Panc1 (cell line): ENCODE data around the gene ENAH. TPM values are rescaled to one million over a fixed set of nuclear protein-coding genes. Genes with fewer than 3 reads are reported as not detected.

ENCODE experiments used
- ATAC-seq: fragments of 200-7000 bp; cut with Tn5 transposase; 2 replicates; pipeline ENCODE4 v1.9.1; 2020; ENCODE audit warnings: mild to moderate bottlenecking, moderate library complexity
- BruUV-seq: library from RNA; stranded (reverse); fragments of 400-500 nt; replicated peaks from 2 replicates; lab custom pipeline; 2021; lab: Mats Ljungman, UMichigan
- CTCF ChIA-PET: fragments of 300-600 bp; sonication (Branson Sonifier 250); formaldehyde crosslinking; loops from one replicate; lab custom pipeline; 2022; ENCODE audit warnings: antibody characterized with exemption; lab: Charles Lee
- POLR2A ChIA-PET: fragments of 300-600 bp; sonication (Branson Sonifier 250); formaldehyde crosslinking; loops from one replicate; lab custom pipeline; 2022; ENCODE audit warnings: antibody characterized with exemption; lab: Charles Lee
- DNase-seq: peaks from one replicate; pipeline ENCODE4 v3.0.0-alpha.2; 2010; ENCODE audit warnings: low read depth, low spot score
- H3K27ac ChIP-seq: 2 replicates; pipeline ENCODE4 v1.5.1; 2011; ENCODE audit warnings: mild to moderate bottlenecking, low read length, inconsistent platforms
- H3K27me3 ChIP-seq: fragments of 200-500 bp; sonication (Bioruptor generic); 2 replicates; pipeline ENCODE4 v1.6.0; 2014; ENCODE audit warnings: low read length, inconsistent platforms; ENCODE audit not compliant: control insufficient read depth, insufficient read depth
- H3K36me3 ChIP-seq: fragments of 200-500 bp; sonication (Bioruptor generic); 2 replicates; pipeline ENCODE4 v1.5.1; 2014; ENCODE audit warnings: inconsistent platforms, mild to moderate bottlenecking, low read length, moderate library complexity; ENCODE audit not compliant: control insufficient read depth, insufficient read depth
- H3K4me1 ChIP-seq: 2 replicates; pipeline ENCODE4 v1.5.1; 2011; ENCODE audit warnings: inconsistent platforms, mild to moderate bottlenecking, low read length, moderate library complexity; ENCODE audit not compliant: control insufficient read depth, insufficient read depth
- H3K4me3 ChIP-seq, 2 experiments: 2 replicates each; pipeline ENCODE4 v1.5.1; 2011 to 2012; ENCODE audit warnings: low read depth in 2 of 2, low read length in 2 of 2, mild to moderate bottlenecking in 2 of 2, inconsistent platforms in 1 of 2, moderate library complexity in 1 of 2
- H3K9me3 ChIP-seq: fragments of 200-500 bp; sonication (Bioruptor generic); 2 replicates; pipeline ENCODE4 v1.5.1; 2014; ENCODE audit warnings: low read depth, mild to moderate bottlenecking, inconsistent platforms, low read length, moderate library complexity; ENCODE audit not compliant: control insufficient read depth, insufficient read depth
- POLR2AphosphoS5 ChIP-seq: IDR thresholded peaks from 2 replicates; pipeline ENCODE4 v1.6.1; 2012; ENCODE audit warnings: mild to moderate bottlenecking, low read depth, low read length, moderate library complexity
- SIN3A ChIP-seq: IDR thresholded peaks from 2 replicates; pipeline ENCODE4 v1.6.1; 2012; ENCODE audit warnings: low read depth, mild to moderate bottlenecking, low read length, moderate library complexity, borderline replicate concordance; ENCODE audit not compliant: insufficient read depth
- TCF7L2 ChIP-seq: IDR thresholded peaks from 2 replicates; pipeline ENCODE4 v1.6.1; 2011; ENCODE audit warnings: mild to moderate bottlenecking, low read depth, low read length, inconsistent platforms
- in situ Hi-C: cut with HindIII; loops from 2 replicates; pipeline ENCODE4 v1.10.0; 2016; ENCODE audit warnings: low sequenced_read_pairs, low pct_unique_long_range_greater_than_20kb
- intact Hi-C: fragments of 100-400 bp; cut with micrococcal nuclease; formaldehyde crosslinking; loops from one replicate; pipeline ENCODE4 v1.10.0; 2022; ENCODE audit not compliant: unreplicated experiment
- total RNA-seq: library from RNA; stranded (reverse); gene quantifications from one replicate; pipeline ENCODE4 v1.2.1, GENCODE V29; 2021; ENCODE audit not compliant: unreplicated experiment
- TF ChIP-seq, protein P1 (sequence below), 2 experiments: IDR thresholded peaks; 2 replicates each; pipeline ENCODE4 v1.6.1; 2011 to 2012; ENCODE audit warnings: low read depth in 2 of 2, control low read depth in 1 of 2, low read length in 1 of 2, mild to moderate bottlenecking in 1 of 2, moderate library complexity in 1 of 2; ENCODE audit not compliant: insufficient read depth in 1 of 2
- TF ChIP-seq, protein P2 (sequence below): fragments of 450-650 bp; IDR thresholded peaks from 2 replicates; pipeline ENCODE4 v1.5.1; 2017; ENCODE audit warnings: mild to moderate bottlenecking

The ENAH gene
- total RNA-seq, 1 experiment from 2014 or later, result 133 TPM

DNA sequence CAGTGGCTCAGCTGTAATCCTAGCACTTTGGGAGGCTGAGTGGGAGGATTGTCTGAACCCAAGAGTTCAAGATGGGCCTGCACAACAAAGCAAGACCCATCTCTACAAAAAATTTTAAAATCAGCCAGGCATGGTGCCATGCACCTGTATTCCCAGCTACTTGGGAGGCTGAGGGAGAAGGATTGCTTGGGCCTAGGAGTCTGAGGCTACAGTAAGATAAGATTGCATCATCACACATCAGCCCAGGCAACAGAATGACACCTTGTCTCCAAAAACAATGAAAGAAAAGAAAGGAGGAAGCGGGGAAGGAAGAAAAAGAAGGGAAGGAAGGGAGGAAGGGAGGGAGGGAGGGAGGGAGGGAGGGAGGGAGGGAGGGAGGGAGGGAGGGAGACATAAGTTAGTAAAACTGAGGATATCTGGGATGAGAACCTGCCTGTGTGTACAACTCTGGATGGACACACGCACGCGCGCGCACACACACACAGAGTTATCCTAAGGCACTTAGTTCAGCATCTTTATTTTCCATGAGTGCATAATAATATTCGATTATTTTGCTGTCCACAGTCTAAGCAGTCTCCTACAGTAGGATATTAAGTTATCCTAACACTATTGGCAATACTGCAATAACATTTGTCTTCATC is 132.2 kb downstream of the ENAH start:
- POLR2A ChIA-PET, result no interaction called here
- CTCF ChIA-PET, result no interaction called here
- TF ChIP-seq SIN3A (no peak), POLR2AphosphoS5 (no peak), TCF7L2 (no peak)
- TF ChIP-seq, protein P1, sequence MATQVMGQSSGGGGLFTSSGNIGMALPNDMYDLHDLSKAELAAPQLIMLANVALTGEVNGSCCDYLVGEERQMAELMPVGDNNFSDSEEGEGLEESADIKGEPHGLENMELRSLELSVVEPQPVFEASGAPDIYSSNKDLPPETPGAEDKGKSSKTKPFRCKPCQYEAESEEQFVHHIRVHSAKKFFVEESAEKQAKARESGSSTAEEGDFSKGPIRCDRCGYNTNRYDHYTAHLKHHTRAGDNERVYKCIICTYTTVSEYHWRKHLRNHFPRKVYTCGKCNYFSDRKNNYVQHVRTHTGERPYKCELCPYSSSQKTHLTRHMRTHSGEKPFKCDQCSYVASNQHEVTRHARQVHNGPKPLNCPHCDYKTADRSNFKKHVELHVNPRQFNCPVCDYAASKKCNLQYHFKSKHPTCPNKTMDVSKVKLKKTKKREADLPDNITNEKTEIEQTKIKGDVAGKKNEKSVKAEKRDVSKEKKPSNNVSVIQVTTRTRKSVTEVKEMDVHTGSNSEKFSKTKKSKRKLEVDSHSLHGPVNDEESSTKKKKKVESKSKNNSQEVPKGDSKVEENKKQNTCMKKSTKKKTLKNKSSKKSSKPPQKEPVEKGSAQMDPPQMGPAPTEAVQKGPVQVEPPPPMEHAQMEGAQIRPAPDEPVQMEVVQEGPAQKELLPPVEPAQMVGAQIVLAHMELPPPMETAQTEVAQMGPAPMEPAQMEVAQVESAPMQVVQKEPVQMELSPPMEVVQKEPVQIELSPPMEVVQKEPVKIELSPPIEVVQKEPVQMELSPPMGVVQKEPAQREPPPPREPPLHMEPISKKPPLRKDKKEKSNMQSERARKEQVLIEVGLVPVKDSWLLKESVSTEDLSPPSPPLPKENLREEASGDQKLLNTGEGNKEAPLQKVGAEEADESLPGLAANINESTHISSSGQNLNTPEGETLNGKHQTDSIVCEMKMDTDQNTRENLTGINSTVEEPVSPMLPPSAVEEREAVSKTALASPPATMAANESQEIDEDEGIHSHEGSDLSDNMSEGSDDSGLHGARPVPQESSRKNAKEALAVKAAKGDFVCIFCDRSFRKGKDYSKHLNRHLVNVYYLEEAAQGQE (IDR thresholded peaks at IDR 0.05; ENCODE audit: insufficient read depth in 1 of 2, low read depth in 2 of 2, low read length in 1 of 2), result no peak
- TF ChIP-seq, protein P2, sequence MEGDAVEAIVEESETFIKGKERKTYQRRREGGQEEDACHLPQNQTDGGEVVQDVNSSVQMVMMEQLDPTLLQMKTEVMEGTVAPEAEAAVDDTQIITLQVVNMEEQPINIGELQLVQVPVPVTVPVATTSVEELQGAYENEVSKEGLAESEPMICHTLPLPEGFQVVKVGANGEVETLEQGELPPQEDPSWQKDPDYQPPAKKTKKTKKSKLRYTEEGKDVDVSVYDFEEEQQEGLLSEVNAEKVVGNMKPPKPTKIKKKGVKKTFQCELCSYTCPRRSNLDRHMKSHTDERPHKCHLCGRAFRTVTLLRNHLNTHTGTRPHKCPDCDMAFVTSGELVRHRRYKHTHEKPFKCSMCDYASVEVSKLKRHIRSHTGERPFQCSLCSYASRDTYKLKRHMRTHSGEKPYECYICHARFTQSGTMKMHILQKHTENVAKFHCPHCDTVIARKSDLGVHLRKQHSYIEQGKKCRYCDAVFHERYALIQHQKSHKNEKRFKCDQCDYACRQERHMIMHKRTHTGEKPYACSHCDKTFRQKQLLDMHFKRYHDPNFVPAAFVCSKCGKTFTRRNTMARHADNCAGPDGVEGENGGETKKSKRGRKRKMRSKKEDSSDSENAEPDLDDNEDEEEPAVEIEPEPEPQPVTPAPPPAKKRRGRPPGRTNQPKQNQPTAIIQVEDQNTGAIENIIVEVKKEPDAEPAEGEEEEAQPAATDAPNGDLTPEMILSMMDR, result no peak
- H3K36me3 ChIP-seq, result peaks cover 7% of the 10 kb centered on the region; the same call in 1 of the 2 replicates
- no TSS peak for BruUV-seq
- DNase-seq, result no peak
- ATAC-seq, result no peak
- no peak overlapping the region for H3K4me3 ChIP-seq
- intact Hi-C loops, result no loop called here
- H3K27me3 ChIP-seq, result no peaks in the 10 kb centered on the region
- H3K27ac ChIP-seq, result peak overlapping the region; percentile 34; the same call in 1 of the 2 replicates
- in situ Hi-C loops, result no loop called here
- no peaks in the 10 kb centered on the region for H3K9me3 ChIP-seq
- no peaks in the 10 kb centered on the region; the same call in 1 of the 2 replicates for H3K4me1 ChIP-seq

DNA sequence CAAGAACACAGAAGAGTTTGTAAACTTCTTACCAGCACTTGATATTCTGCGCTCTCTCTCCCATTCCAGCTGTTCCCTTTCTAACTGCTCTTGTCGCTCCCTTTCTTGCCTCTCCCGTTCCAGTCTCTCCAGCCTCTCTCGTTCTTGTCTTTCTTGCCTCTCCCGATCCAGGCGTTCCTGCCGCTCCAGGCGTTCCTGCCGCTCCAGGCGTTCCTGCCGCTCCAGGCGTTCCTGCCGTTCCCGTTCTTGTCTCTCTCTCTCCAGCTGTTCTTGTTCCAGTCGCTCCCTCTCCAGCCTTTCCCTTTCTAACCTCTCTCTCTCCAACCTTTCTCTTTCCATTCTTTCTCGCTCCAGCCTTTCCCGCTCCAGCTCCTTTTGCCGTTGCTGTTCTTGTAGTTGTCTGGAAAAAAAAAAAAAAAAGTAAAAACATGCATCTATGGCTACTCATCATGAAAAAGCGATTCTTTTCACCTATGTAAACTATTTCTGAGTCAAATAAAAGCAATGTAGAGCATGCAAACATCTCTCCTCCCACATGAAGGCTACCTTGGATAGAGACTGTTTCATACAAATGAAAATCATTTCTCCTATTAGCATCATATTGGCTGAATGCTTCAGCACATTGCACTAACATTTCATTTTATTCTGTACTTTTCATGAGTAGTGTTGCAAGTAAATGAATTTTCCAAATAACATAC is 133.6 kb downstream of the ENAH start:
- Histone ChIP-seq H3K27me3 (no peaks in the 10 kb centered on the region), H3K27ac (no peak overlapping the region), H3K4me3 (no peak overlapping the region), H3K4me1 (peaks cover 4% of the 10 kb centered on the region; the same call in 1 of the 2 replicates), H3K9me3 (no peaks in the 10 kb centered on the region), H3K36me3 (peaks cover 7% of the 10 kb centered on the region; the same call in 1 of the 2 replicates)
- no TSS peak for BruUV-seq
- TF ChIP-seq POLR2AphosphoS5 (no peak), TCF7L2 (no peak), SIN3A (no peak)
- TF ChIP-seq, protein P2, result no peak
- TF ChIP-seq, protein P1 (IDR thresholded peaks at IDR 0.05; ENCODE audit: insufficient read depth in 1 of 2, low read depth in 2 of 2, low read length in 1 of 2), result no peak
- POLR2A ChIA-PET, result interaction anchor here (0.7 kb wide), 2 partner anchors 28 to 37 kb away, joined by 3 to 4 read pairs; no protein-coding TSS in a partner anchor
- CTCF ChIA-PET, result interaction anchor here (0.5 to 0.7 kb wide), 2 partner anchors 66 to 92 kb away, joined by 5 to 7 read pairs; no protein-coding TSS in a partner anchor
- no peak for ATAC-seq
- no peak for DNase-seq
- in situ Hi-C loops (no loop called here), intact Hi-C loops (no loop called here)
